ENCODE results near the gene PHYKPL.
"Not testable (repeated sequence)": the region's sequence is repeated elsewhere in the genome, so short reads cannot be mapped to it uniquely, and the experiment has no call there.

The PHYKPL gene

DNA sequence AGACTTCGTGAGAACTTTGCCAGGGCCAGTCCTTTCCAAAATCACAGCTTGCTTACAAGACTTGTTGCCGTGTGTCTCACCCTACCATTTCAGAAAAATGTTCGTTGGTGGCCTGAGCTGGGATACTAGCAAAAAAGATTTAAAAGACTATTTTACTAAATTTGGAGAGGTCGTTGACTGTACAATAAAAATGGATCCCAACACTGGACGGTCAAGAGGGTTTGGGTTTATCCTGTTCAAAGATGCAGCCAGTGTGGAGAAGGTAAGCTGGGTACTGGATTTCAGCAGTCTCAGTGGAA lies 26.9 kb downstream of the PHYKPL start:
- no peak for DNase-seq

DNA sequence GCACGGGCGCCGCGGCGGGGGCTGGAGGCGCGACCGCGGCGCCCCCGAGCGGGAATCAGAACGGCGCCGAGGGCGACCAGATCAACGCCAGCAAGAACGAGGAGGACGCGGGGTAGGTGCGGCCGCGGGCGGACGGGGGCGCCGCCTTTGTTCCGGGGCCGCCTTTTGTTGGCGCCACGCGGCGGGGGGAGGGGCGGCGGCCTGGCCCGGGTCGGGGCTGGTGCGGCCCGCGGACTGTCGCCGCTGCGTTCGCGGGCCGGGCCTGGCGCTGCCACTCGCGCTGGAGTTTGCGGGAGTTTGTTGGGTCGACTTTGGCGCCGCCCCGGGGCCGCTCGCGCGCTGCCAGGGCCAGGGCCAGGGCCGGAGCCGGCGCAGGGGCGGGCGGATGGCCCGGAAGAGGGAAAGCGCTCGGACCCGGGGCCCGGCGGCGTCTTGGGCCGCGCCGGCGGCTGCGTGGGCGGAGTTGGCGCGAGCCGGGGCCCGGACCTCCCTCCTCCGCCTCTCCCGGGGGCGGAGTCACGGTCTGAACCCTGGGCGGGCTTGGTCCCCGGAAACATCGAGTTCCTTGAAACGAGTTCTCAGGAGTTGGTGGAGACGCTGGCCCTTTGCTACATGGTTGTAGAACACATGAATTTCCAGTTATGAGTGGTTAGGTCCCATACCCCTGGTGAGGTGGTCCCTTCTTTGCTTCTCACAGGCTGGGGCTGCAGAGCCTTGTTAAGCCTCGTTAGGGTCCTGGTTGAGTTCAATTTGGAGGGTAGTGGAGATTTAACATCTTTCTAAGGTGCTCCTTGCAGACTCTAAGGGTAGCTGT lies 27.5 kb downstream of the PHYKPL start:
- DNase-seq: peak; percentile 68 to 80

DNA sequence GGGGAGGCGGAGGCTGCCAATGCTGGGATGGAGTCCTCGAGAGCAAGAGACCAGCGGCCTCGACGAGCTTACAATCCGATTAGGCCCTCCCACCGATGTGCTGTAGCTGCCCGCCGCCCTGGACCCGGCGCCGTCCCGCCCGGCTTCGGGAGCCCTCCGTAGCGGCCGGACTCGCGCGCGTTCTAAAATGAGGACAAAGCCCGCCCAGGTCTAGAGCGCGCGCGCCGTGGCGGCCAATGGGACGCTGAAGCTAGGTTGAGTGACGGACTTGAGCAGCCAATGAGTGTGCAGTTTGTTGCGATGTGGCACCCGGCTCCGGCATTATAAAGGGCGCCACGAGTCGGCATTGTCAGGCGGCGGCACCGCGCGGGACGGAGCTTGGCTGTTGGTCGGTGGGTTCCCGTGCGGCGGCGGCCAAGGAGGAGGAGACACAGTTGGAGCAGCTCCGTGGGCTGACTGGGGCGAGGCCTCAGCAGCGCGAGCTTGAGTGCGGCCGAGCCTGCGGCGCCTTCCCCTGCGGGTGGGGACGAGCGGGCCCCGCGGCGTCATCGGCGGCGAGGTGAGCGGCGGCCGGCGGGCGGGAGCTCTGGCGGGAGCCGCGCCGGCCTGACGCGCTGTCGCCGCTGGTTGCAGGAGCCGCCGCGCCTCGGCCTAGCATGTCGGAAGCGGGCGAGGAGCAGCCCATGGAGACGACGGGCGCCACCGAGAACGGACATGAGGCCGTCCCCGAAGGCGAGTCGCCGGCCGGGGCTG lies 28.2 kb downstream of the PHYKPL start, which contains the start of gene HNRNPAB:
Gene HNRNPAB (plus strand): TSS at position 352 of the 753 bp plus-strand sequence. CDS start 305 bp downstream, at position 657.
- peak; percentile 81 to 95 for DNase-seq

DNA sequence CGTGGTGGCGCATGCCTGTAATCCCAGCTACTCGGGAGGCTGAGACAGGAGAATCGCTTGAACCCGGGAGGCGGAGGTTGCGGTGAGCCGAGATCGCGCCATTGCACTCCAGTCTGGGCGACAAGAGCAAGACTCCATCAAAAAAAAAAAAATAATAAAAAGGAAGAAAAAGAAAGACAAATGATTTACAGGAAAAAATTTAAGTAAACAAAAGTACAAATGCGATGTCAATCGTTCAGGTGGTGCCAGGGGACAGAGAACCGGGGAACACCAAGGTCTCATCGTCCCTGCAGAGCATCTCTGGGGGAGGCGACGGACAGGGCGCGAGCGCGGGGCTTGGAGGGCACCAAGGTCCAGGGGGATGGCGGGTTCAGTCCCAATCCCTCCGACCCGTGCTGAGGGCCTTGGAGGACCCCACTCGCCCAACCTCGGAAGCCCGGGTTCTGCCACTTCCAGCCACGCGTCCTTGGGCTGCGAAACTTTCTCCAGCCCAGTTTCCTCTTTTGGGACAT lies 28.9 kb downstream of the PHYKPL start:
- no peak for DNase-seq

DNA sequence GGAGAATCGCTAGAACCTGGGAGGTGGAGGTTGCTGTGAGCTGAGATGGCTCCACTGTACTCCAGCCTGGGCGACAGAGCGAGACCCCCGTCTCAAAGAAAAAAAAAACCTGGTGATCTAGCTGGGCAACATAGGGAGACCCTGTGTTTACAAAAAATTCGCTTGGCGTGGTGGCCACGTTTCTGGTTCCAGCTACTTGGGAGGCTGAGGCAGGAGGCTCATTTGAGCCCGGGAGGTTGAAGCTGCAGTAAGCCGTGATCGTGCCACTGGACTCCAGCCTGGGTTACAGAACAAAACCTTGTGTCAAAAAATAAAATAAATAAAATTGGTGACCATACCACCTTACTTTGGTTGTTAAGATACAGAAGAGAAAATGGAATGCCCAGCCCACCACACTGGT lies 30.1 kb downstream of the PHYKPL start:
- DNase-seq: no peak

DNA sequence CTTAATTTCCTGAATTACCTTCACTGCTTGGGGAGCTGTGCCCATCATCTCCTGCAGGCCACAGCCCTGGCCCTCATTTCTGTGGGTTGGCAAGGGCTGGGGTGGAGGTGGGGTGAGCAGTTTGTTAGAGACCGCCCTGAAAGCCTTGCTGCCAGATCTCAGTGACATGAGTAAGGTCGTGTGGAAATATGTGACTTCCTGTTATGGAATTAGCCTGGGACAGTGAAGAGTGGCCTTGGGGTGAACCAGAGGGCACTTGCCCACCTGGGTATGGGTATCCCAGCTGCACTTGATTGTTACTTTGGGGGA lies 30.7 kb downstream of the PHYKPL start:
- peak in 1 of 2 experiments; percentile 42 for DNase-seq

DNA sequence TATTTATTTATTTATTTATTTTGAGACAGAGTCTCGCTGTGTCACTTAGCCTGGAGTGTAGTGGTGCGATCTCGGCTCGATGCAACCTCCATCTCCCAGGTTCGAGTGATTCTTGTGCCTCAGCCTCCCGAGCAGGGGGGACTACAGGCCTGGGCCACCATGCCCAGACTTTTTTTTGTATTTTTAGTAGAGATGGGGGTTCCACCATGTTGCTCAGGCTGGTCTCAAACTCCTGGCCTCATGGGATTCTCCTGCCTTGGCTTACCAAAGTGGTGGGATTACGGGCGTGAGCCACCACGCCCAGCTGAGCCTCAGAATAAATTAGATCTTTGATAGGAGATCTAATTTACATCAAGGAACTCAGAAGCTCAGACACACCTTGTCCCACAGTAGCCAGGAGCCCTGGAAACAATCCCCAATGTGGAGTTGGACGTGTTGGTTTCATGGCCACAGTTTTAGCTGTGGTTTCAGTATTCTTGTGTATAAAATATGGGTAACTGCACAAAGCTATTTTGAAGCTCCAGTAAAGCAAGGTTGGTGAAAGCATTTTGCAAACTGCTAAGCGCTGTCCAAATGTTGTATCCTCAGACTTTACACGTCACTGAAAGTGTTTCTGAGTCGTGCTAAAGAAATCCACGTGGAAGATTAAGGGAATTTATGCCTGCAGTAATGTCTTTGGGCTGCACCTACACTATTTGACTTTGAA lies 31.2 kb downstream of the PHYKPL start:
- no peak for DNase-seq

DNA sequence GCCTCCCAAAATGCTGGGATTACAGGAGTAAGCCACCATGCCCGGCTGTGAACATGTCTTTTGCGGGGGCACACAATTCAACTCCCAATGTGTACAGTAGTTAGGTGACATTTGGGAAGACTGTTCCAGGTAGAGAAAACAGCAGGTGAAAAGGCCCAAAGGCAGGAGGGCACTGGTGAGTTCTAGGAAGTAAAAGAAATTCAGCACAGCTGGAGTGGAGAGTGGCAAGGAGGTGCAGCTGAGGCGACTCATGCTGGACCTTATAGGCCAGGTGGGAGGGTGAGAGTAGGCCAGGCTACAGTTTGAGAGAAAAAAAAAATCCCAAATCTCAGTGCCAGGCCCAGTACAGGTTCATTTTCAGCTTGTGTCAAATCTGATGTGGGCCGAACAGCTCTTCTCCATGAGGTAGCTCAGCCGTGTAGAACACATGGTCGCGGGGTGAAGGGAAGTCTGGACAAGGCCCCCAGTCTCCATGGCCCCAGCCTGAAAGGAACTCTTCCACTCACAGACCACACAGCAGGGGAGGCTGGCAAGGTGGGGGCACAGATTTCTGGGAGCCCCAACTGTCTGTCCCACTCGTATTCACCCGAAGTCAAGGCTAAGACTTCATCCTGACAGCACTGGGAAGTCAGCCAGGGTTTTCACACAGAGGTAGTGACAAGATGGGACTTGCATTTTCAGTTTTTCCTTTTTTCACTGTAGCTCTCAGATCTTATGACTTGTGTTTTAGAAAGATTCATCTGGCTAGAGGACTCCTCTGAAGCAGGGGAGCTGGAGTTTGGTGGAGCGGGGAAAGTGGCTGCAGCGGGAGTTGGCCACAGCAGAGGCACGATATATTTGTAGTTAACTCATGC lies 32.8 kb downstream of the PHYKPL start:
- DNase-seq: no peak

DNA sequence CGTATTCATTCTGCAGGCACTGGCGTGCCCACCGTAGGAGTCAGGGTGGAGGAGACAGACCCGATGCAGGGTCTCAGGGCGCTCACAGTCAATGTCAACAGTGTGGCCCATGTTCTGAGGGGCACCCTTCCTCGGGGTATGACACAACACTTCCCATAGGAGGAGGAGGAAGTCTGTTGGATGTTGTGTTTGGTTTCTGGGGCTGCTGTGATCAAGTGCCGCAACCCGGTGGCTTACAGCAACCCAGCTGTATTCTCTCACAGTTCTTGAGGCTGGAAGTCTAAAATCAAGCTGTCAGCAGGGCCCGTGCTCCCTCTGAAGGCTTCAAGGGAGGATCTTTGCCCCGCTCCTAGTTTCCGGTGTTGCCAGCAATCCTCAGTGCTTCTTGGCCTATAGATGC lies 33.9 kb downstream of the PHYKPL start:
- DNase-seq: no peak

DNA sequence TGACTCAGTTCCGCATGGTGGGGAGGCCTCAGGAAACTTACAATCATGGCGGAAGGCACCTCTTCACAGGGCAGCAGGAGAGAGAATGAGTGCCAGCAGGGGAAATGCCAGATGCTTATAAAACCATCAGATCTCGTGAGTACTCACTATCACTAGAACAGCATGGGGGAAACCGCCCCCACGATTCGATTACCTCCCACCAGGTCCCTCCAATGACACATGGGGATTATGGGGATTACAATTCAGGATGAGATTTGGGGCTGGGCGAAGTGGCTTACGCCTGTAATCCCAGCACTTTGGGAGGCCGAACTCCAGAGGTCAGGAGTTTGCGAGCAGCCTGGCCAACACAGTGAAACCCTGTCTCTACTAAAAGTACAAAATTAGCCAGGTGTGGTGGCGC lies 34.5 kb downstream of the PHYKPL start:
- not testable (repeated sequence) for DNase-seq

DNA sequence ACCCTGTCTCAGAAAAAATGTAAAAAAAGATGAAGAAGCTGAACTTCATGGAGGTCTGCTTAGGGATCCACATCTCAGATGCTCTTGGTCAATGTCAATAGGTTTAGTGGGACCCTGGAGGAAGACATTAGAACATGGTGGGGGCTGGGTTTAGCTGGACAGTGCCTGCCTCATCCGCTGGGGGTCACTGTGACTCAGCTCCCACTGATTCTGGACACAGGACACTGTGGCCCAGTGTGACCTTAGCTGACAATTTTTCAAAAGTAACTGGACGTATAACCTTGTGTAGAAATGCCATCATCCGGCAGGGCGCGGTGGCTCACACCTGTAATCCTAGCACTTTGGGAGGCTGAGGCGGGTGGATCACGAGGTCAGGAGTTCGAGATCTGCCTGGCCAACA lies 35.6 kb downstream of the PHYKPL start:
- no peak for DNase-seq

DNA sequence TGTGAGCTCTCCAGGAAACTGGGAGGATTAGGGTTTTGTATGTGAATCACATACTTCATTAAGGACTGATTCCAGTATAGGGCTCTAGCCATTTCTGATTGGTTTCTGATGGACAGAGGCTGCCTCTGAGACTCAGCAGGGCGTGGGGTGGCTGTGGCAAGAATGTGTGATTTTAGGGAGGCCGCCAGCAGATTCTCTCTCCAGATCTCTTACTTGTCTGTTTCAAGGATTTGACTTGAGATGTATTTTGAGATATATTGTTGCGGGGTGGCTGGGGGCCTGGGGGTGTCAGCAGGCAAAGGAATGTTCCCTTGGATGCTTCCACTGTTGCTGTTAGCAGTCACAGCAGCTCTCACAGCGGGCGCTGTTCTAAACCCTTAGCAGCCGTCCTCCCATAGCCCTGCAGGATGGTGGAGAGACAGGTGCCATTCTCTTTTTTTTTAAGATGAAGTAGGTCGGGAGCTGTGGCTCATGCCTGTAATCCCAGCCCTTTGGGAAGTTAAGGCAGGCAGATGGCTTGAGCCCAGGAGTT lies 36.3 kb downstream of the PHYKPL start:
- DNase-seq: no peak

DNA sequence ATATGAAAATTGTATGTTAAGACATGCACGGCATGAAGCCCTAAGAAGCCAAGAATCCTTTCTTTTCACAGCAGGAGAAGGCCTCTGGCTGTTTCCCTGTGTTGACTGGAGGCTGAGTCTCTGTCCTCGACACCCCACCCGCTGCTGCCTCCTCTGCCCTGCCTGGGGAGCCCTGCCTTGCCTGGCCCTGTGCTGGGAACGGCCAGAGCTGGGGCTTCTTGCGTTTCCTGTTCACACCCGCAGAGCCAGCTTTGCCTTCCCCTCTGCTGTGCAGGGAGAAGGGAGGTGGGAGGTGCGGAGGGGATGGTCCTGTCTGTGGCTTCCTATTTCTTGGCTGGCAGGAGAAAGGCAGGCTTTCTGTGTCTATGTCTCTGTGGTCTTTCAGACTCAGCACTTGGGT lies 38.6 kb downstream of the PHYKPL start:
- DNase-seq: no peak

DNA sequence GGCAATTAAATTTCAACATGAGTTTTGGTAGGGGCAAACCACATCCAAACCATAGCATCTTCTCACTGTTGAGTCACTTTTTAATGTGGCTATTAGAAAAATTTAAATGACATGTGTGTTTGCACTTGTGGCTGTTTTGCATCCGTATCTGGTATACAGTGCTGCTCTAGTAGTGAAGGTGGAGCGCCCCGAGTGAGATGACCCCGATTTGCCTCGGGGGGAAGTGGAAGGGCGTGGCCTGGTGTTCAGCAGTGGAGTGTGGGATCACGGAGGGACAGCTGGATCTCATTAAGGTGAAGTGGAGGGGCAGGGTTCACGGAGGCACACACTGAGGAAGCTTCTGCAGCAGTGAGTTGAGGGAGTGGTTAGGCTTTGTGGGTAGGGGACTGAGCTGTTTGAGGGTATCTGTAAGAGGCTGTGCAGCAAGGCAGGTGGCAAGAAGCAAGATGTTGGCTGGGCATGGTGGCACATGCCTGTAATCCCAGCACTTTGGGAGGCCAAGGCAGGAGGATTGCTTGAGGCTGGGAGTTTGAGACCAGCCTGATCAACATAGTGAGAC lies 39.3 kb downstream of the PHYKPL start:
- no peak for DNase-seq

DNA sequence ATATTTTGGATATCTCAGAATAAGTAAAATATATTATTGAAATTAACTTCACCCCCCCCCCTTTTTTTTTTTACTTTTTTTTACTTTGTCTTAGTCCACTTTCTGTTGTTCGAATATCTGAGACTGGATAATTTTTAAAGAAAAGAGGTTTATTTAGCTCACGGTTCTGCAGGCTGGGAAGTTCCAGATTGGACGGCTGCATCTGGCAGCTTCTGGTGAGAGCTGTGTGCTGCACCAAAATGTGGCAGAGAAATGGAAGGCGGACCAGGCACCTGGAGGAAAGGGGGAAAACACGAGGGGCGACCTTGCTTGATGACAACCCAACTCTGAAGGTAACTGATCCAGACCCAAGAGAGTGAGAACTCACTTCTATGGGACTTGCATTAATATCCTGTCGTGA lies 39.8 kb downstream of the PHYKPL start:
- DNase-seq: no peak

DNA sequence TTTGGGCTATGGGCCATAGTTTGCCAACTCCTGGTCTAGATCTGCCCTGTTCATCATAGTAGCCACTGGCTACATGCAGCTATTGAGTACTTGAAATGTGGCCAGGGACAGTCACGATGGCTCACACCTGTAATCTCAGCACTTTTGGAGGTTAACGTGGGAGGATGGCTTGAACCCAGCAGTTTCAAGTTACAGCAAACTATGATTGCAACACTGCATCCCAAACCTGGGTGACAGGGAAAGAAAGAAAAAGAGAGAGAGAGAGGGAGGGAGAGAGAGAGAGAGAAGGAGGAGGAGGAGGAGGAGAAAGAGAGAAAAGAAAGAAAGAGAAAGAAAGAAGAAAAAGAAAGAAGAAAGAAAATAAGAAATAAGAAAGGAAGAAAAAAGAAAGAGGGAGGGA lies 40.4 kb downstream of the PHYKPL start:
- no peak for DNase-seq

DNA sequence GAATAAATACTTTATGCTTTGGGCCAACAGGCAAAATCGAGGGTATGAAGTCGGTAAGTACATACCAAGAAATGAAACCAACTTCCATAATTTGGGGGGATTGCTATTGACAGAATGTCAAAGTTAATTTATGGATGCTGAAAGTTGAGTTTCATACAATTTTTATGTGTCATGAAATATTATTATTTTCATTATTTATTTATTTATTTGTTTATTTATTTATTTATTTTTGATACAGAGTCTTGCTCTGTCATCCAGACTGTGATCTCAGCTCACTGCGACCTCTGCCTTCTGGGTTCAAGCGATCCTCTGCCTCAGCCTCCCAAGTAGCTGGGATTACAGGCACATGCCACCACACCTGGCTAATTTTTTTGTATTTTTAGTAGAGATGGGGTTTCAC lies 40.9 kb downstream of the PHYKPL start:
- DNase-seq: no peak

DNA sequence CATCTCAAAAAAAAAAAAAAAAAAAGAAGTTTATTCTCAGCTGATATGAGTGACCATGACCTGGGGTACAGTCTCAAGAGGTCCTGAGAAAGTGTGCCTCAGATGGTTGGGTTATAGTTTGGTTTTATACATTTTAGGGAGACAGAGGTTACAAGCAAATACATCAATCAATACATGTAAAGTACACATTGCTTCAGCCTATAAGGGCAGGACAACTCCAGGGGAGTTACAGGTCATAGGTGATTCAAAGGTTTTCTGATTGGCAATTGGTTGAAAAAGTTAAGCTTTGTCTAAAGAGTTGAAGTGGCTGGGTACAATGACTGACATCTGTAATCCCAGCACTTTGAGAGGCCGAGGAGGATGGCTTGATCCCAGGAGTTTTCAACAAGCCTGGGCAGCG lies 43.2 kb downstream of the PHYKPL start:
- DNase-seq: no peak

DNA sequence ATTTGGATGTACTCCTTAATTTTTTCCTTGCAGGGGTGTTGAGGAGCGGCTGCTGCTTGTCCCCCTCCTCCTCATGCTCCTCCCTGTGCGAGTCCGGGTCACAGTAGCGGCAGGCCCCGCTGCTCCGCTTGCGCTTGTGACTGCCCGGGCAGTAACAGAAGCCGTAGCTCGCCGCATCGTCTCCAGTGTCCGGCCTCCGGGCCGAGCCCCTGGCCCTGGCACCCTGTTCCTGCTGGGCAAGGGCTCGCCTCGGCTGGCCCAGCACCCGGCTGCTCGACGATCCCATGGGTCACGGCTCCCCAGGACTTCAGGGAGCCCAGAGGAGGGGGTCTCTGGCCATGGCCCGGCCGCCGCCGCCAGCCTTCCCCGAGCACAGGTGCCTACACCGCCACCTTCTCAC lies 45.6 kb downstream of the PHYKPL start, which contains the start of gene GMCL2:
Gene GMCL2 (minus strand): TSS at position 358 of the 400 bp plus-strand sequence. CDS start 72 bp downstream, at position 286.
- no peak for DNase-seq

DNA sequence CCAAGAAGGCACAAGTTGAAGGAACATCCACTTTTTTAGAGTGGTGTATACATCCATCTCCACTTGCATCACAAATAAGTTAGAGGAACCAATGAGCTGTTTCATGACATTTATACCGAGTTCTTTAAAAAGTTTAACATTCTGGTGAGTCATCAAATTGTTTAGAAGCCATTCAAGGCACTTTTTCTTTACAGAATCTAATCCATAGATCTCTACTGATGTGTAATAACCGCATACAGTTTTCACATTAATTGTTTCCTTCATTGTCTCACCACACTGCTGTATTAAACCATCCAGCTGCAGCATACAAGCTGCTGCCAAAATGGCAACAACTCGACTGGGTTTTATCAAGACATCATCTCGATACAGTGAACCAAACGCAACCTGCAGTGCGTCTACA lies 46.2 kb downstream of the PHYKPL start:
- DNase-seq: no peak

DNA sequence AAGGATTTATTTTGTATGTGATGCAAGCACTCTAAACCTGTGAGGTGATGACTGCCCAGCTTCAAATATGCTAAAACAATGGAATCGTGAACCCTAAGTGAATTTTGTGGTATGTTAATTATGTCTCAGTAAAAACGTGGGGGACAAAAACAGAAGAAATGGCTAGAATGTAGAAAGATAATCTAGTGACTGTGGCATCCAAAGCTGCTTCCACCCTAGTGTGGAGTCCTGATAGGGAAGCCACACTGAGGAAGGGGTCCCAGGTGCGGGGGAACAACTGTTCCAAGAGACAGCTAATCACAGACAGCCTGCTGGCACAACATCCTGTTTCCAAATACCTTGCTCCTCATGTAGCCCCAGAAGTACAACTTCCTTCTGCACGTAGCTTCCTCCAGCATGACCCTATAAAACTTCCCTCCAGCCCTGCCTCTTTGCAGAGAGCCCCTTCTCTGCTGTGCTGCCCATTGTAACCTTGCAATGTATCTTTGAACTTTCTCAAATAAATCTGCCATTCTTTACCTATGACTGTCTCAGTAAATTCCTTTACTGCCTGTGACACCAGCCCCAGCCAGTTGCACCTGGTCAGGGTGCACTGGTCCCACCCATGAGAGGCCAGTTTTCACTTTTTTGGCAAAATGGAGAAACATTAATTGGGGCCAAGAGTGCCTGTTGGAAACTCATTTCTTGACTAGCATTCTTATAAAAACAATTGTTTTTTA lies 50.3 kb downstream of the PHYKPL start:
- no peak for DNase-seq
